HPDE6-E6E7 (cell line): ENCODE results near the gene LRRC55.

Experiments used
- DNase-seq: peaks from one replicate; pipeline ENCODE4 v3.0.0; 2011; ENCODE audit warnings: missing footprints; ENCODE audit errors: extremely low spot score

The LRRC55 gene, protein sequence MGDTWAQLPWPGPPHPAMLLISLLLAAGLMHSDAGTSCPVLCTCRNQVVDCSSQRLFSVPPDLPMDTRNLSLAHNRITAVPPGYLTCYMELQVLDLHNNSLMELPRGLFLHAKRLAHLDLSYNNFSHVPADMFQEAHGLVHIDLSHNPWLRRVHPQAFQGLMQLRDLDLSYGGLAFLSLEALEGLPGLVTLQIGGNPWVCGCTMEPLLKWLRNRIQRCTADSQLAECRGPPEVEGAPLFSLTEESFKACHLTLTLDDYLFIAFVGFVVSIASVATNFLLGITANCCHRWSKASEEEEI

DNA sequence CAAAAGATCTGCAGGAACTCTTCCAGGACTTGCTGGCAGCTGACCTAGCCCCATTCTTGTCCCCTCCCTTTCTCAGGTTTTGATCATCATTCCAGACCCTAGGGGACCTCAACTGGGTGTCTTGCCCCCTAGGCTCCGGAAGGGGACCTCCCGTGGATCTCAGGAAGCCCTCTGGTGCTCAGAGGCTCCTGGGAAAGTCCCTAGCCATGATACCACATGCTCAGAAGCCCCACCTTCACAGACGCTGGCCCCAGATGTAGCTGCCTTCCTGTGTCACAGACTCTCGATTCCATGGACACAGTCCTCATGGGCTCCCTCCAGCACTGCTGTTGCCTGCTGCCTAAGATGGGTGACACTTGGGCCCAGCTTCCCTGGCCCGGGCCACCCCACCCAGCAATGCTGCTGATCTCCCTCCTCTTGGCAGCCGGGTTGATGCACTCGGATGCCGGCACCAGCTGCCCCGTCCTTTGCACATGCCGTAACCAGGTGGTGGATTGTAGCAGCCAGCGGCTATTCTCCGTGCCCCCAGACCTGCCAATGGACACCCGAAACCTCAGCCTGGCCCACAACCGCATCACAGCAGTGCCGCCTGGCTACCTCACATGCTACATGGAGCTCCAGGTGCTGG, at the start of gene LRRC55:
Gene LRRC55 (plus strand): TSS at position 276 of the 628 bp plus-strand sequence. CDS start 70 bp downstream, at position 346.
- no peak for DNase-seq

DNA sequence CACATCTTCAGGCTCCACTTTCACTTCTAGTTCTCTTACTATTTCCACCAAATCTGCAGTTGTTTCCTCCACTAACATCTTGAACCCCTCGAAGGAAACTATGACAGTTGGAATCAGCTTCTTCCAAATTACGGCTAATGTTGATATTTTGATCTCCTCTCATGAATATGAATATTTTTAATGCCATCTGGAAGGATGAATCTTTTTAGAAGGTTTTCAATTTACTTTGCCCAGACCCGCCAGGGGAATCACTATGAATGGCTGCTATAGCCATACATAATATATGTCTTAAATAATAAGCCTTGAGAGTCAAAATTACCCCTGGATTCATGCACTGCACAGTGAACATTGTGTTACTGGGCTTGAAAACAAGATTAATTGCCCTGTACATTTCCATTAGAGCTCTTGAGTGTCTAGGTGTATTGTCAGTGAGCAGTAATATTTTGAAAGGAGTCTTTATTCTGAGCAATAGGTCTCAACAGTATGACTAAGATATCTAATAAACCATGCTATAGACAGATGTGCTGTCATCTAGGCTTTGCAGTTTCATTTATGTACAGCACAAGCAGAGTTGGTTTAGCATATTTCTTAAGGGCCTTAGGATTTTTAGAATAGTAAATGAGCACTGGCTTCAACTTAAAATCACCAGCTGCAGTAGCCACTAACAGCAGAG, 48.3 kb upstream of the LRRC55 start:
- DNase-seq: no peak

DNA sequence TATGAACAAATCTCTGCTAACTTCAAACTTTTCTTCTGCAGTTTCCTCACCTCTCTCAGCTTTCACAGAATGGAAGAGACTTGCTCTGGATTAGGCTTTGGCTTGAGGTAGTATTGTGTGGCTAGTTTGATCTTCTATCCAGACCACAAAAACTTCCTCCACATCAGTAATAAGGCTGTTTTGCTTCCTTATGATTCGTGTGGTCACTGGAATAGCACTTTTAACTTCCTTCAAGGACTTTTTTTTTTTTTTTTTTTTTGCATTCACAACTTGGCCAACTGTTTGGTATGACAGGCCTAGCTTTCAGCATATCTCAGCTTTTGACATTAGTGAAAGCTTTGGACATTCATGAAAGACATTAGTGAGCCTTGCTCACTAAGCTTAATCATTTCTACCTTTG, 47.5 kb upstream of the LRRC55 start:
- no peak for DNase-seq

DNA sequence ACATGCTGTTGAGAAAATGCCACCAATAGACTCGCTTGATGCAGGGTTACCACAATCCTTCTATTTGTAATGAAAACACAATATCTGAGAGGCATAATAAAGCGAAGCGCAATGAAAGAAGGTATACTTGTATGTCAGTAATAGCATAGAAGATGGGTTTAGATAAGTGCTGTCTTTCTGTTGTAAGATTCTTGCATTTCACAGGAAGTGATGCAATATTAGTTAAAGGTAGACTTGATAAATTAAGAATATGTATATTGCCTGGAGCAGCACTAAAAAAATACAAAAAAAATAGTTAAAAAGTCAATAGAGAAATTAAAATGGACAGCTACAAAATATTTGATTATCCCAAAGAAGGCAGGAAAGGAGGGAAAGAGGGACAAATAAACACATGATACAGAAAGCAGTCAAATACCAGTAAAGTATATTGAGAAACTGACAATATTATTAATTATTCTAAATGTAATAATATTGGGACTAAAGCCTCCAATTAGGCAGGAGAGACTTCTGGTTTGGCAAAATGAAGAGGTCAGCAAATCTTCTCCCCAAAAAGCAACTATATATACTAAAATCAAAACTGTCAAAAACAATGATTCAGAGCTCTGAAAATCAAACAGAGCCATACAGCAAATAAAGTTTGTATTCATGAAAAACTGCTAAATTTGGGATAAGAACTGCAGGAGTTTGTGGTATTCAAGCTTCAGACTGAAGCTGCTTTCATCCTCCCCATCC, 46.6 kb upstream of the LRRC55 start:
- no peak for DNase-seq

DNA sequence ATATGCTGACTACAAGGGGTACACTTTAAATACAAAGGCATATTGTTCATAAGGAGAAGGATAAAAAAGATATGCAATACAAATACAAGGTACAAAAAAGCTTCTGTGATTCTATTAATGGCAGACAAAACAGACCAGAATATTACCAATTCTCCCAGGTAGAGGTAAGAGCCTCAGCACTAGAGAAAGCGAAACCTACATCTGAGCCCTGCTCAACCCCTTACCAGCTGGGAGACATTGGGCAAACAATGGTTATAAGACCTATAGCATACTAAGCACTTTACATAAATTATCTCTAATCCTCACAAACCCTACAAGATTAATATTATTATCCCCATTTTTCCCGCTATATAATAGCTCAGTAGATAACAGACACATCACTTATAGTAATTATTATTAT, 41.2 kb upstream of the LRRC55 start:
- no peak for DNase-seq

DNA sequence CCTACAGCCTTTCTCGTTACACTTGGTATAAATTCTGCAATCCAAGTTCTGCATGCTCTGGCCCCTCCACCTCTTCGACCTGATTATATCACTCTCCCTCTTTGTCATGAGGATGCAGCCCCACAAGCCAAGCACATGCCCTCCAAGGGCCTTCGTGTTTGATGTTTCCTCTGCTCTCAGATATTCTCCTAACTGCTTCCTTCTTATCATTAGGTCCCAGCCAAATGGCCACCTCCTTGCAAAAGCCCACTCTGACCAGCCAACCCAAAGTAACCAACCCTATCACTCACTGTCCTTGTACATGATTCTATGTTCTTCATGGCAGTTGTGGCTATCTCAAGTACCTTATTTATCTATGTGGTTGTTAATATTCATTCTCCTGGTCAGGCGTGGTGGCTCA, 38.3 kb upstream of the LRRC55 start:
- no peak for DNase-seq

DNA sequence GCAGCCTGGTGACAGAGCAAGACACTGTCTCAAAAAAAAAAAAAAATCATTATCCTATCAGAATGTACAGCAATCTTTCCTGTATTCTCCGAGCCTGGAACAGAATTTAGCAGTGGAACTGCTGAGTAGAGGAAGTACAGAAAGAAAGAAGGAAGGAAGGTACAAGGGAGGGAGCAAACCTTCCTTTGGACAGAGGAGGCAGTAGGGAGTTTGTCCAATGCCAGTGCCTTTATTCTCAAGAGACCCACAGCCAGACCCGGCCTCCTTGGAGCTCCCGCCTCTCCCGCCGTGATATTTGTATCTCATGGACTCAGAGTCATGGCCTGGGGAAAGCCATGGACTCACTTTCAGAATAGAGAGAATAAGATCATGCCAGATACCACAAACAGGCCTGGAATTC, 37.7 kb upstream of the LRRC55 start:
- DNase-seq: no peak

DNA sequence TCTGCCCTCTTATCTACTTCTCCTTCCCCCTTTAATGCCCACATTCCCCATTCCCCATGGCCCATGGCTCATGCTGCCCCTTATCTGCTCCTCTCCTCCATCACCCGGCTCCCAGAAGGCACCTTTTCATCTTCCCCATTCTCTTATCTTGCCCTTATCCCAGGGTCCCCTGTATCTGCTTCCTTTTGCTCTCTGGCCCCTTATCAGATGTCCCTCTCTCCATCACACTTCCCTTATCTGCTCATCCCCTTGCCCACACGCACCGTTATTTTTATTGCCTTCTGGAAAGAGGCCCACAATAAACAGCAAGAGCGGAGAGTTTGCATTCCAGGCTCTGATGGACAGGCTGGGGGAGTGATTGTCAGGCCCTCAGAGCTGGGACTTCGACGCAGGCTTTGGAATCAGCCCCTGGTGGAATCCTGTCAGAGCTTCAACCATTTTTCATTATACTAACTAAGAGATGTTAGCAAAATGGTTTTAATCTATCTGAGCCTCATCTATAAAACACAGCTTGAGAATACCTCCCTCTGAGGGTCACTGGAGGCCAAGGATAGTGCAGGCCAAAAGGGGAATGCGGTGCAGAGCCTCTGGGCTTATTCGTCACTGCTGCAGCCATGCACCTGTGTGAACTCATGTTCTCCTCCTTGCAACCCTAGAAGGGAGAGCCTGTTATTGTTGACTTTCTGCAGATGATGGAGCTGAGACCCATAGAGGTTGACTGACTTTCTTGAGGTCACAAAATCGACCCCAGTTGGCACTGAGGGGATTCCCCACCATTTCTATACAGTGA, 37.0 kb upstream of the LRRC55 start:
- DNase-seq: no peak

DNA sequence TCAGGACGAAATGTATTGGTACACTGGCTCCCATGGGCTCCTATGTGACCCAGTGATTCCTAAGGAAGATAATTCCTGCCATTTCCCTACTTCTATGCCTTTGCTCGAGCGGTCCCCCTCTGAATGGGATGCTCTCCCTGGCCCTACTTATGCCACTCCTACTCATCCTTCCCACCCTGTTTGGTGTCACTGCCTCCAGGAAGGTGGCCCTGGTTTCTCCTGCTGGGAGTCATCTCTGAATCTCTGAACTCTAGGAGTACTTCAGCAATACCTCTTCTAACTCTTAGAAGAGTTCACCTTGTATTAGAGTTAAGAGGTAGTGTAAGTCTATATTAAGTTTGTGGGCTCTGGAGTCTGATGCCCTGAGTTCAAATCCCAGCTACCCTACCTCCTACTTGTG, 35.5 kb upstream of the LRRC55 start:
- no peak for DNase-seq

DNA sequence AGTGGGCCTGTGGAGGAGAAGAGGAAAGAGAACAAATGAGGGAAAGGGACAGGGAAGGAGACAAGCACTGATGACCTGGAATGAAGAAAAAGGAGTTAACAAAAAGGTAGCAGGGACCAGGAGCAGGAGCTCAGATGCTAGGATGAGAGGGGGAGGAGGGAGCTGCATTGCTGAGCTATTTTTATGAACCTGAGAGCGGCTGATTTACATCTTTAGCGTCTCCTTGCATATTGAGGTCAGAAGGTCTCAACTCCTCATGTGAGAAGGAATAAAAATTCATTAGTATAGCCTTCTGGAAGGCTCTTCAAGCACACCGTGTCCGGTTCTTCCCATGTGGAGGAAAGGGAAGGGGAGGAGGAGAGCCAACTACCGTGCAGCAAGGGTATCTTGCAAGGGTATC, 33.1 kb upstream of the LRRC55 start:
- DNase-seq: no peak

DNA sequence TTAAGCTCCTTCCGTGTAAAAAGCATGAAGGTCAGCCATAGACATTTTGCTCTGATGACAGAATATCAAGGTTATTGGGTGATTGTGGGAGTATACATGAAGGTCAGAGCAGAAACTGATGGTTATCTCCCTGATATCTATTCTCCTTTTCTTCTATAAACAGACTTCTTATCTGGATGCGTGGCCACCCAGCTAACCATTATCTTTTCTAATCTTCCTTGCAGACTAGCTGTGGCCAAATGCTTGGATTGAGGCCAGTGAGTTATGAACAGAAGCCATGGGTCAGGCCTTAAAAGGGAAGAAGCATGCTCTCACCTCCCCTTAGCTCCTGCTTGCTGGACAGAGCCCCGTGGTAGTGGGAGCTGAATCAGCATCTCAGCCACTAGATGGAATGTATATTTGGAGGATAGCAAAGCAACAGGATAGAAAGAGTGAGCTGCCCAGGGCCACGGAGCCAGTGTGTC, 31.3 kb upstream of the LRRC55 start:
- no peak for DNase-seq

DNA sequence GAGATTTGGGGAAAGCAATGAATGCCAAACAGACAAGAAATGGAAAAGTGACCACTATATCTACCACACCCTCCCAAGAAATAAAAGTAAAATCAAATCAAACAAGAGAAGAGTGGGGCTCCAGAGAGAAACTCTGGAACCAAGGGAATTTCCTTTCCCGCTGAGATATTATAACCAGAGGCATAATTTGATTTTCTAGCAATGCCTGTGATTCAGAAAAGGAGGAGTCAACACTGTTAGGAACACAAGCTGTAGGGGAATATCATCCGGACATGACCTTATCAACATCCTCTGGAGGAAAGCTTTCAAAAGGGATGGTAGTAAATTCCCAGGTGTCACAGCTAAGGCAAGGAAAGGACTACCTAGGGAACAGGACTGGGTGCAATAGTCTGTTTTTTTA, 29.6 kb upstream of the LRRC55 start:
- no peak for DNase-seq

DNA sequence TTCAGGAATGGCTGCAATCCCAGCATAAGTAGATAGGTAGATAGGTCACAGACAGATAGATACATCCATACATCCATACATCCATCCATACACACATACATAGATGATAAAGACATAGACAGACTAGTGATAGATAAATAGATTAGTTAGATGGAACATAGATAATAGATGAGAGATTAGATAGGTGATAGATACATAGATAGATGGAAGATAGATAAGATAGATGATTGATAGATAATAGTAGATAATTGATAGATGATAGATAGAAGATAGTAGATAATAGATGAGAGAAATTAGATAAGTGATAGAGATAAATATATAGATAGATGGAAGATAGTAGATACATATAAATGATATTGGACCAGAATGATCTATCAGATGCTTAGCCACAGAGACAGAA, 28.3 kb upstream of the LRRC55 start:
- no peak for DNase-seq

DNA sequence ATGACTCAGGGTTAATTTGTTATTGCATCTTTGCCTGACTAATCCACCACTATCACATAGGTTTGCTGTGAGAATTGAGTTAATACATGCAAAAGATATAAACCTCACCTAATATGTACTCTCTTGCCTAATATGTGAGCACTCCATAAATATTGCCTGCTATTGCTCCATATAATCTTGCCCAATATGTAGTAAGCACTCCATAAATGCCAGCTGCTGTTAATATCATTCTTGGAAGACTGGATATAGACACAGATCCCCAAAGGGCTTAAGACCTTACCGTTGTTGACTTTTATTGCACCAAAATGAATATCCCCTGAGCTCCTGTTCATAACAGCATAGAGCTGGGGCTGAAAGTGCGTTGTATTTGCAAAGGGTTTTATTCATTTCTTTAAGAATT, 27.0 kb upstream of the LRRC55 start:
- DNase-seq: no peak

DNA sequence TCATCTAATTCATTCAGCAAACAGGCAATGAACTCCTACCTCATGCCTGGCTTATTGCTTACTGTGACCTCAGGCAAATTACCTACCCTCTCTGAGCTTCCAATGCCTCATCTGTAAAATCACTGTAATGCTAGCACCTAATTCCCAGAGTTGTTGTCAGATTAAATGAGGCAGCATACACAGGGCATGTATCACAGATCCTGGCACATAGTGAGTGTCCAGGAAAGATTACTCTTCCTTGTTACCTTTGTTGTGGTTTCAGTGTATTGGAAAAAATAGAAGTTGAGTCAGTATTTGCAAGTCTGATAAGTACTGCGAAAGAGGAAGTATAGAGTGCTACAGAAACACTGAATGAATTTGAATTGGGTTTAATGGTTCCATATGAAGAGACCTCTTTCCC, 26.4 kb upstream of the LRRC55 start:
- DNase-seq: no peak

DNA sequence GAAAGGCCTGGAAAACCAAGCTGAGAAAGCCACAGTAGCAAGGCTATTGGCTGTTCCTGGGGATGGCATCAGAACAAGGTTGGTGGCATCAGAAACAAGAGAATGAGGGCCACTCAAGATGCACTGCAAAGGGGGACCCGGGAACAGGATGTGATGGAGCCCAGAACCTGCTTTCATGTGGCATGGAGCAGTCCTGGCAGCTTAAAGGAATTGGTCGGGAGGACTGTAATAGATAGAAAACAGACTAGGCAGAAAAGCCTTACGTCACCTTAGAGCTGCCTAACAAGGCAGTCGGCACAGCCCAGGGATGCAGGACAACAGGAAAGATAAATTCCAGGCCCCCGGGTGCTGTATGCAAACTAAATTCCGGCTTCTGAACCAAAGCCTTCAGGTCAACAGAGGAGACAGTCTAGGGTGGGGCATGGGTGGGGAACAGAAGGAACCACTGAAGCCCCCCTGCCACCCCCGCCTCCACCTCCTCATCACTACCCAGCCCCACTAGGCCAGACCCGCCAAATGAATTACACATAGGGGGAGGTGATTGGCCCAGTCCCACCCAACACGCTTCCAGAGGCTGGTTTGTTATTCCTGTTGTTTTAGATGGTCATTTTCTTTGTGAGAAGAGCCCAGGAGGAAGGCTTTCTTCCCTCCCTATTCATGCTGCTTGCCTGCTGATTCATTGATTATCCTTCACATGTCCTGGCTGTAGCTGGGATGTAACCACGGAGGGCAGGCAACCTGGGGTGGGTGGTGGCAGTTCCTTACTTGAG, 25.7 kb upstream of the LRRC55 start:
- no peak for DNase-seq

DNA sequence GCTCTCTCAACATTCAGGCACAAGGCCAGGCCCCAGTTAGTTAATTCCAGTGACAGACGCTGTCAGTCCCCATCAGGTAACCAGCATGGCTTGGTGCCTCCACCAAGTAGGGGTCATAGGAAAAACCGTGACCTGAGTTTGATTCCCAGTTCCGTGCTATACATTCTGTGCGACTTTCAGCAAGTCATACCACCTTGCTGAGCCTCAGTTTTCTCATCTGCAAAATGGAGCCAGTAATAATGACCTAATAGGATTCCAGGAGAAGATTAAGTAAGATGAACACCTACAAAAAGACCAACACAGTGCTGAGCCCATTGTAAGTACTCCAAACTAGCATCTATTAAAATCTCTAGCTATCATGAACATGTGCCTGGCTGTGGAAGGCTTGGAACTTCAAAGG, 24.8 kb upstream of the LRRC55 start:
- no peak for DNase-seq

DNA sequence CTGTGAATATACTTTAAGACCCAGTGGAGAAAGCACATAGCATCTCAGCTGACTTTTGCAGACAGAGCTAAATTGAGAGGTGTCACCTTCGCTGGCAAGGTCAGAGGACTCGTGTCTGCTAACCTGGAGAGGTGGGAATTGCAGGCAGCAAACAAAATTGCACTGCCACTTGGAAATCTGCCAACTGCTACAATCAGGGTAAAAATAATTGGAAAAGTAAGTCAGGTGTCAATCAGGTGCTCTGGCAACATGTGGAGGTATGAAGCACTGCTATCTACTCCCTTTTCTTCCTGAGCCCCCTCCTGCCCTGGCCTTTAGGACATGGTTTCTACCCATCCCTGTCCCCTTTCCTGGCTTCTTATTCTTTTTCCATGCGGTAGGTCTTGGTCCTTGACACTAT, 24.1 kb upstream of the LRRC55 start:
- no peak for DNase-seq

DNA sequence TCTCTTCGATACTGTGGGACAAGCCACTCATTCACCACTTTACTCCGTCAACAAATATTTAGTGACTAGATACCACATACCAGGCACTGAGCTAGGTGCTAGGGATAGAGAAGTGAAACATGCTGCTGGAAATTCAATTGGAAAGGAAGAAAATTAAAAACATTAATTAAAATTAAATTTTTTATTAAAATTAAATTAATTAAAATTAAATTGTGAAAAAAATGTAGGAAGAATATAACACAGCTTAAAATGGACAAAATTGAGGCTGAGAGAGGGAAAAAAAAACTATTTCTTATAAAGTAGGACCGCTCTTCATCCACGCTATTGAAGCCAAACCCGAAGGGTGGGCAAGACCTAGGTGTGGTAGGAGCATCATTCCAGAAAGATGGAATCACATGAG, 23.6 kb upstream of the LRRC55 start:
- no peak for DNase-seq

DNA sequence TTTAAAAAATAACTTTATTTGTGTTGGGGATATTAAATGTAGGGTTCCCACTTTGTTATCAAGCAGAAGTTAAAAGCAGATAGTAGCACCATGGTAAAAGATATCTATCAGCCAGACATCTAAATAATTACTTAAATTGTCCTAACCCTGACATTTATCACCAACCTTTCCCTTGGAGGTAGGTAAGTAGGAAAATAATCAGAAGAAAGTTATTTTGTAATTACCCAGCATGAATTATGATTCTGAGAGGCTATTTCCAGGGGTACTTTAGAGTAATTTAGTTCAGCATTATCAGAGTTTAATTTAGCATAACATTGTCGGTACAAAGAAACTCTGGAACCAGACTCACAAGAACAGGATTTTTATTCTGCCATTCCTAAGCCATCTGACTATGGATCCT, 23.2 kb upstream of the LRRC55 start:
- DNase-seq: no peak

DNA sequence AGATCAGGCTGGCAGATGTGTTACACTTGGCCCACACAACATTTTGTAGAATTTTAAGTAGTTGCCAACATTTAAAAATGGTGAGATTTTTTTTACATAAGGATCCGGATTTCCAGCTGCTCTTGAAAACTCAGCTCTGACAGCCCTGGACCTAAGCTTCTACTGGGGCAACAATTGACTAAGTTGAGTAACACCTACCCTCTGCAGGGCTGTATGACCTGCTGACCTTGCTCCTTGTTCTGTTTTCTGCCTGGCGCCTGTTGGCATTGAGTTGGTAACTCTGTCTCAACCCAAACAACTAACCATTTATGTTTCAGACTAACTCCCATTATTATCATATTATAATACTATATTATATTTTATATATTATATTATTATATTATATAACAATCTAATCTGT, 21.1 kb upstream of the LRRC55 start:
- no peak for DNase-seq
